Ascending aorta (tissue), 2 donors: ENCODE data around the gene HNRNPAB. TPM values are rescaled to one million over a fixed set of nuclear protein-coding genes. Genes with fewer than 3 reads are reported as not detected.

Experiments used
- DNase-seq, 2 donors: peaks; one replicate each; pipeline ENCODE4 v3.0.0-alpha.2; 2019; ENCODE audit warnings: low spot score in 2 of 2
- H3K27ac ChIP-seq, 2 donors: fragments of 200-600 bp; sonication (generic); one replicate each; pipeline ENCODE4 v1.5.1; 2016 to 2017; ENCODE audit warnings: mild to moderate bottlenecking in 1 of 2
- H3K27me3 ChIP-seq: fragments of 200-600 bp; sonication (generic); one replicate; pipeline ENCODE4 v1.5.1; 2017
- H3K36me3 ChIP-seq, 2 donors: fragments of 200-600 bp; sonication (generic); one replicate each; pipeline ENCODE4 v1.5.1; 2016
- H3K4me1 ChIP-seq, 2 donors: fragments of 200-600 bp; sonication (generic); one replicate each; pipeline ENCODE4 v1.5.1; 2016 to 2017; ENCODE audit warnings: mild to moderate bottlenecking in 1 of 2
- H3K4me3 ChIP-seq, 2 donors: fragments of 200-600 bp; sonication (generic); one replicate each; pipeline ENCODE4 v1.5.1; 2016 to 2017; ENCODE audit warnings: mild to moderate bottlenecking in 1 of 2
- H3K9me3 ChIP-seq, 2 donors: fragments of 200-600 bp; sonication (generic); one replicate each; pipeline ENCODE4 v1.5.1; 2016
- CTCF ChIP-seq, 3 experiments: fragments of 200-600 bp in 2 of 3; fragments of 450-650 bp in 1 of 3; sonication (generic) in 2 of 3; IDR thresholded peaks; one replicate each; pipeline ENCODE4 v1.5.1; 2016 to 2019; ENCODE audit warnings: antibody characterized with exemption in 3 of 3, mild to moderate bottlenecking in 1 of 3, moderate library complexity in 1 of 3
- intact Hi-C: fragments of 100-400 bp; cut with DNase I; formaldehyde crosslinking; loops from one replicate; pipeline ENCODE4 v1.15.1; 2023
- total RNA-seq: library from RNA; depleted of rRNA; stranded (reverse); fragments of >200 nt; gene quantifications from one replicate; pipeline ENCODE4 v1.1.0, GENCODE V29; 2016

HNRNPAB gene
- total RNA-seq, 1 donor from 2014 or later: 99.2 TPM

- TF ChIP-seq CTCF (IDR thresholded peaks at IDR 0.05): no peak
- H3K9me3 ChIP-seq: no peaks in the 10 kb centered on the region
- intact Hi-C loops: no loop called here
- no peak for DNase-seq
- no peaks in the 10 kb centered on the region for H3K4me1 ChIP-seq
- H3K36me3 ChIP-seq: no peaks in the 10 kb centered on the region
- no peak overlapping the region for H3K27ac ChIP-seq
- H3K27me3 ChIP-seq: no peaks in the 10 kb centered on the region
- no peak overlapping the region for H3K4me3 ChIP-seq
Observed at GRCh38 chr5:178191661-178192060, 12.7 kb upstream of the HNRNPAB start.

- no peak for DNase-seq
- intact Hi-C loops: no loop called here
- H3K4me1 ChIP-seq: no peaks in the 10 kb centered on the region
- H3K36me3 ChIP-seq: no peaks in the 10 kb centered on the region
- H3K4me3 ChIP-seq: no peak overlapping the region
- no peak for TF ChIP-seq CTCF (IDR thresholded peaks at IDR 0.05)
- H3K27ac ChIP-seq: no peak overlapping the region
- no peaks in the 10 kb centered on the region for H3K27me3 ChIP-seq
- H3K9me3 ChIP-seq: no peaks in the 10 kb centered on the region
Observed at GRCh38 chr5:178192244-178192643, 12.1 kb upstream of the HNRNPAB start.

GRCh38 chr5:178192787-178193186 is 11.5 kb upstream of the HNRNPAB start:
- no peak overlapping the region for H3K4me3 ChIP-seq
- H3K9me3 ChIP-seq: no peaks in the 10 kb centered on the region
- no peaks in the 10 kb centered on the region for H3K36me3 ChIP-seq
- H3K27ac ChIP-seq: no peak overlapping the region
- H3K27me3 ChIP-seq: no peaks in the 10 kb centered on the region
- no peak for TF ChIP-seq CTCF (IDR thresholded peaks at IDR 0.05)
- DNase-seq: no peak
- intact Hi-C loops: no loop called here
- no peaks in the 10 kb centered on the region for H3K4me1 ChIP-seq

- Histone ChIP-seq H3K4me1 (no peaks in the 10 kb centered on the region), H3K9me3 (no peaks in the 10 kb centered on the region), H3K27ac (no peak overlapping the region), H3K27me3 (no peaks in the 10 kb centered on the region), H3K4me3 (no peak overlapping the region), H3K36me3 (no peaks in the 10 kb centered on the region)
- intact Hi-C loops: no loop called here
- no peak for DNase-seq
- TF ChIP-seq CTCF (IDR thresholded peaks at IDR 0.05): no peak
Observed at GRCh38 chr5:178193251-178193809, 11.0 kb upstream of the HNRNPAB start.

GRCh38 chr5:178194026-178194425 is 10.3 kb upstream of the HNRNPAB start:
- no peaks in the 10 kb centered on the region for H3K4me1 ChIP-seq
- H3K36me3 ChIP-seq: no peaks in the 10 kb centered on the region
- H3K4me3 ChIP-seq: no peak overlapping the region
- no peaks in the 10 kb centered on the region for H3K27me3 ChIP-seq
- H3K9me3 ChIP-seq: no peaks in the 10 kb centered on the region
- H3K27ac ChIP-seq: no peak overlapping the region
- no peak for TF ChIP-seq CTCF (IDR thresholded peaks at IDR 0.05)
- DNase-seq: no peak
- intact Hi-C loops: no loop called here

GRCh38 chr5:178196281-178196812 is 8.0 kb upstream of the HNRNPAB start:
- no peaks in the 10 kb centered on the region for H3K36me3 ChIP-seq
- H3K4me1 ChIP-seq: no peaks in the 10 kb centered on the region
- H3K27ac ChIP-seq: no peak overlapping the region
- DNase-seq: peak in 1 of 2 donors; percentile 28
- intact Hi-C loops: no loop called here
- no peaks in the 10 kb centered on the region for H3K9me3 ChIP-seq
- no peak for TF ChIP-seq CTCF (IDR thresholded peaks at IDR 0.05)
- H3K4me3 ChIP-seq: no peak overlapping the region
- H3K27me3 ChIP-seq: no peaks in the 10 kb centered on the region
